Stimulated activated CD4-positive, alpha-beta T cell treated with anti-CD3 and anti-CD28 coated beads, TNF-alpha, amount 100 ng/mL, for 4 hours (primary cell): ENCODE results near the gene PAQR5.
A peak's percentile ranks its signal among the peaks of the same experiment; 100 is the strongest.
"Not testable (repeated sequence)": the region's sequence is repeated elsewhere in the genome, so short reads cannot be mapped to it uniquely, and the experiment has no call there.

Experiments
- DNase-seq, 3 experiments: peaks; one replicate each; pipeline ENCODE4 v3.0.0-alpha.2; 2020; ENCODE audit warnings: low read depth in 3 of 3

Gene PAQR5

GRCh38 chr15:69424001-69424400, 125.3 kb downstream of the PAQR5 start:
- DNase-seq: no peak

GRCh38 chr15:69424748-69425413, 126.2 kb downstream of the PAQR5 start:
- DNase-seq: no peak

GRCh38 chr15:69433831-69434230, 135.1 kb downstream of the PAQR5 start:
- DNase-seq: no peak

- DNase-seq: no peak
Observed at GRCh38 chr15:69434238-69434637, 135.5 kb downstream of the PAQR5 start.

- no peak for DNase-seq
Observed at GRCh38 chr15:69434679-69435078, 136.0 kb downstream of the PAQR5 start.

- no peak for DNase-seq
Observed at GRCh38 chr15:69435985-69436384, 137.3 kb downstream of the PAQR5 start.

- no peak for DNase-seq
Observed at GRCh38 chr15:69436951-69437350, 138.2 kb downstream of the PAQR5 start.

- DNase-seq: no peak
Observed at GRCh38 chr15:69439623-69440022, 140.9 kb downstream of the PAQR5 start.

GRCh38 chr15:69443032-69443611, 144.4 kb downstream of the PAQR5 start:
- no peak for DNase-seq

- no peak for DNase-seq
Observed at GRCh38 chr15:69444686-69445085, 146.0 kb downstream of the PAQR5 start.

- DNase-seq: no peak
Observed at GRCh38 chr15:69446953-69447352, 148.2 kb downstream of the PAQR5 start.

- DNase-seq: not testable (repeated sequence)
Observed at GRCh38 chr15:69450221-69450620, 151.5 kb downstream of the PAQR5 start.

GRCh38 chr15:69450968-69451695, 152.4 kb downstream of the PAQR5 start:
- no peak for DNase-seq

- no peak for DNase-seq
Observed at GRCh38 chr15:69451951-69452691, 153.4 kb downstream of the PAQR5 start.

GRCh38 chr15:69452692-69453521, 154.2 kb downstream of the PAQR5 start, which contains the start of gene RPLP1:
Gene RPLP1 (plus strand): TSS chr15:69452818. CDS start chr15:69452949, 131 bp downstream.
- peak; percentile 83 to 96 (median 91) for DNase-seq

- DNase-seq: no peak
Observed at GRCh38 chr15:69454953-69455352, 156.2 kb downstream of the PAQR5 start.

GRCh38 chr15:69456208-69457166, 157.8 kb downstream of the PAQR5 start:
- DNase-seq: no peak
